Measurements from ENCODE around the gene B4GALT3.

Gene B4GALT3

DNA sequence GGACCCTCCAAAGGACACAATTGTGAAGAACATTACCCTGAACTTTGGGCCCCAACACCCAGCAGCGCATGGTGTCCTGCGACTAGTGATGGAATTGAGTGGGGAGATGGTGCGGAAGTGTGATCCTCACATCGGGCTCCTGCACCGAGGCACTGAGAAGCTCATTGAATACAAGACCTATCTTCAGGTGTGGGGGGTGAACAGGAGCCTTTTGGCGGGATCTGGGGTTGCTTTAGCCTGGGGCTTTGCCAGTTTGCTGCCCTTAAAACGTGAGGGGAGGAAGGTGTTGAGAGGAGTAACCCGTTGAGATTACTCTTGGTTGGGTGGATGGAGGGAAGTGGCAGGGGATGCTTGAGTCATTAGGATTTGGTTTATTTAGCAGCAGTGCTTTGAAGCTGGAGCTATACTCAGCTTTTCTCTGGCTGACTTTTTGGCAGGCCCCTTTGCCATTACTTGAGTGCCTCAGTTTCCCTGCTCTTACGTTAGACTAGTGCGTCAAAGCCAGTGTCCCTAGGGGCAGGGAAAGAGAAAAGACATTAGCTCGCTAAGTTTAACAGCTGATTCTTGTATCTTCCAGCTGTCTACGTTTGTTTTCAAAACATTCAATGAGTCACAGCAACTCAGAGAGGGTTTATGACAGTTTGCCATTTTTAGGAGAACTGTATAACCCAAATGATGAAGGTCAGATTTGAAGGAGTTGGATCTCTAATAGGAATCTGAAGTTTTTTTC lies 29.3 kb upstream of the B4GALT3 start:
- DNase-seq (ENCODE audit: low read depth in 2 of 3, low spot score in 2 of 3), result no peak

DNA sequence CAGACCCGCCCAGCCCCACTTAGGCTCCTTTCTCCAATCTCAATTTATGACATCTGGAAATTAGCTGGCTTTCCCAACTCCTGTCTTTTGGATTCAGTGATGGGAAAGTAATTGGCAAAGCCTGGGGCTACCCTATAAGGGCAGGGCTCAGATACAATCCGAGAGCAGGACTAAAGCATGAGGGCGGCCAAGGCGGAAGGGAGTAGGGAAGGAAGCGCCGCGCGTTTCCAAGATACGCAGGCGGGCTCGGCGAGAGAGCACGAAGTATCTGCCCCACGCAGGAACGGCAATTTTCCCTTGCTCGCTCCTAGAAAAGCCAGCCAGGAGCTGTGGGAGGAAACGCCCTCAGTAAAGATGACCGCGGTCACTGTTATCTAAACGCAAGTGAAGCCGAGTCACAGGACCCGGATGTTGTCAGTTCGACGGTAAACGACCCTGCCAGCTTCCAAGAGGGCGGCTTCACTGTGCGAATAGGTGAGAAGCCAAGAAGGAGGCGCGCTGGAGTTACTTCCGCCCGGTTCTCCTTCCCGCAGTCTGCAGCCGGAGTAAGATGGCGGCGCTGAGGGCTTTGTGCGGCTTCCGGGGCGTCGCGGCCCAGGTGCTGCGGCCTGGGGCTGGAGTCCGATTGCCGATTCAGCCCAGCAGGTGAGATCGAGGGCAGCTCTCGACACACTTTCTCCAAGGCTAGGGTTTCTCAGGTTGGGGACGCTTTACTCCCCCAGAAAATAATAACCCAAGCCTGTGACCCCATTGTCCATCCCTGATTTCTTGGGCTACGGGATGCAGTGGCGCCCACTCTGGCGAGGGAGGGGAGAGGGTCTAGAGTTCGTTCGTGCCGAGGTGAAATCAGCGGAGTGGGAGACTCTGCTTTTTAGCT lies 24.8 kb upstream of the B4GALT3 start, which contains the start of gene NDUFS2:
TSS of gene NDUFS2 (plus strand) at position 532 of the 877 bp plus-strand sequence. CDS start at position 551, 19 bp downstream.
- peak; percentile 72 to 85 (median 83) for DNase-seq (ENCODE audit: low read depth in 2 of 3, low spot score in 2 of 3)

GRCh38 chr1:161200992-161201835 lies 23.9 kb upstream of the B4GALT3 start:
- DNase-seq (ENCODE audit: low read depth in 2 of 3, low spot score in 2 of 3), result no peak

DNA sequence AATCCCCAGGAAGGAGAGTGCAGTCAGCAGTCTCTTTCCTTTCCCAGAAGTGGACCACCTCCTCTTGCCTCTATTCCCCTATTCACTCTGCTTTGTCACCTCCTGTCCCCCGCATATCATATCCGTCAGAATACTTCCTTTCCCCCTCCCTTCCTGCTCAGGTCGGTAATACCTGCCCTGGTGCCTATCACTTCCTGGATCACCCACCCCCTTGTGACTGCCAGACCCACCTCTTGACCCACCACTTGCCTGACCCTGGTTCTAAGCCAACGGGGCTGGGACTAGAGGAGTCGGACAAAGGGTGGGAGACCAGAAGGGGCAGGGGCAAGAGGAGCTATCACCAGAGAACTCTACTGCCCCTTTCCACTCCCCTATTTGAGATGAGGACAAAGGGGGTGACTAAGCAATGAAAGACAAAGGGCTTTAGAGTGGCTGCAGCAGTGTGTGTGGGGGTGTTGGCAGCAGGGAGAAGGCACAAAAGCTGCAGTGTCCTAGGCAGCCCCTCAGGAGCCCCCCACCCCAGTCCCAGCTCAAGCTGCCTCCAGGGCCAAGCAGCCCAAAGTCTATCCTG lies 23.2 kb upstream of the B4GALT3 start:
- DNase-seq (ENCODE audit: low read depth in 2 of 3, low spot score in 2 of 3), result no peak

GRCh38 chr1:161199506-161200139 lies 22.3 kb upstream of the B4GALT3 start:
- DNase-seq (ENCODE audit: low read depth in 2 of 3, low spot score in 2 of 3), result no peak

GRCh38 chr1:161198897-161199431 lies 21.7 kb upstream of the B4GALT3 start, which contains the start of gene ADAMTS4:
Gene ADAMTS4 (minus strand): TSS chr1:161199054. CDS start chr1:161198627, 427 bp downstream.
- DNase-seq (ENCODE audit: low read depth in 2 of 3, low spot score in 2 of 3), result no peak

DNA sequence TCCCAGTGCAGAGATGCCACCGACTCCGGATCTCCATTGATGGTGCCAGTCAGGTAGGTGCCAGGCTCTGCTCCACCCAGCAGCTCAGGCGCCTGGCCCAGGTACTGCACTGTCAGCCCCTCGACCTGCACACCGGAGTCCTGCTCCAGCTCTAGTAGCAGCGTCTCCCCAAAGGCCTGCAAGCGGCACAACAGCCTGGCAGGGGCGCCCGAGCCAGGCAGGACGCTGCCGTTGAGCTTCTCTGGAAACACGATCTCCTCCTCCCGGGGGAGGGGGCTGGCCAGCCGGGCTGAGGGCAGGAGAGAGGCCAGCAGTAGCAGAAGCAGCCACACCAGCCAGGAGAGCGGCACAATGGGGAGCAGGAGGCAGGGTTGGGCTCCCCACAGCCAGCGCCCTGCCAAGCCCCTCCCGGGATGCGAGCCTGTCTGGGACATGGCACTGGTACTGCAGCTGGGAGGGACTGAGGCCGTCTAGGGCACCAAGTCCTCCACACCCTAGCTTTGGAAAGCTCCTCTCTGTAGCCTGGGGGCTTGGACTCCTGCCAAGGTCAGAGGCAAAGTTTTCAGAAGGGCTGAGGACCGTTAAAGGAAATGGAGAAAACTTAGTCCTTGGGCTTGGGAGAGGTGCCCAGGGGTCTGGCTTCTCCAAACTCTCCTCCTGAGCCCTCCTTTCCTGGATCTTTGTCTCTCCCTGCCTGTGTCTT lies 21.0 kb upstream of the B4GALT3 start:
- DNase-seq (ENCODE audit: low read depth in 2 of 3, low spot score in 2 of 3), result no peak

GRCh38 chr1:161197560-161198193 lies 20.4 kb upstream of the B4GALT3 start:
- DNase-seq (ENCODE audit: low read depth in 2 of 3, low spot score in 2 of 3), result no peak

- DNase-seq (ENCODE audit: low read depth in 2 of 3, low spot score in 2 of 3), result no peak
These were observed 19.5 kb upstream of the B4GALT3 start for GRCh38 chr1:161196521-161197451.

- no peak for DNase-seq (ENCODE audit: low read depth in 2 of 3, low spot score in 2 of 3)
These were observed 18.8 kb upstream of the B4GALT3 start for GRCh38 chr1:161196111-161196510.

DNA sequence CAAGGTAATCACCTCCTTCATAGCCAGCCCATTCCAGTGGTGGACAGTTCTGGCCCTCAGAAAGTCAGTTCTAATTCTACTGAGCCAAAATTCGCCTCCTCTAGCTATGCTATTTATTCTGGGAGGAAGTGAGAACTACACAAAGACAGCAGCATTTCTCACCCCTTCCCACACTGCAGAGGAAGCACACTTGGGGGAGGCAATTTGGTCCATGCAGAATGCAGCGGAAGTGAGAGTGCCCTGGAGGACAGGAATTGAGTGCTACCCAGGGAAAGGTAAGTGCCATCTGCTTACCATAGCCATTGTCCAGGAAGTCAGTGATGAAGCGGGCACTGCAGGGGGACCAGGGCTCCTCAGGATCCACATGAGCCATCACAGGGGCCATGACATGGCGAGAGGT lies 17.9 kb upstream of the B4GALT3 start:
- no peak for DNase-seq (ENCODE audit: low read depth in 2 of 3, low spot score in 2 of 3)

- DNase-seq (ENCODE audit: low read depth in 2 of 3, low spot score in 2 of 3), result no peak
These were observed 16.4 kb upstream of the B4GALT3 start for GRCh38 chr1:161193561-161194235.

DNA sequence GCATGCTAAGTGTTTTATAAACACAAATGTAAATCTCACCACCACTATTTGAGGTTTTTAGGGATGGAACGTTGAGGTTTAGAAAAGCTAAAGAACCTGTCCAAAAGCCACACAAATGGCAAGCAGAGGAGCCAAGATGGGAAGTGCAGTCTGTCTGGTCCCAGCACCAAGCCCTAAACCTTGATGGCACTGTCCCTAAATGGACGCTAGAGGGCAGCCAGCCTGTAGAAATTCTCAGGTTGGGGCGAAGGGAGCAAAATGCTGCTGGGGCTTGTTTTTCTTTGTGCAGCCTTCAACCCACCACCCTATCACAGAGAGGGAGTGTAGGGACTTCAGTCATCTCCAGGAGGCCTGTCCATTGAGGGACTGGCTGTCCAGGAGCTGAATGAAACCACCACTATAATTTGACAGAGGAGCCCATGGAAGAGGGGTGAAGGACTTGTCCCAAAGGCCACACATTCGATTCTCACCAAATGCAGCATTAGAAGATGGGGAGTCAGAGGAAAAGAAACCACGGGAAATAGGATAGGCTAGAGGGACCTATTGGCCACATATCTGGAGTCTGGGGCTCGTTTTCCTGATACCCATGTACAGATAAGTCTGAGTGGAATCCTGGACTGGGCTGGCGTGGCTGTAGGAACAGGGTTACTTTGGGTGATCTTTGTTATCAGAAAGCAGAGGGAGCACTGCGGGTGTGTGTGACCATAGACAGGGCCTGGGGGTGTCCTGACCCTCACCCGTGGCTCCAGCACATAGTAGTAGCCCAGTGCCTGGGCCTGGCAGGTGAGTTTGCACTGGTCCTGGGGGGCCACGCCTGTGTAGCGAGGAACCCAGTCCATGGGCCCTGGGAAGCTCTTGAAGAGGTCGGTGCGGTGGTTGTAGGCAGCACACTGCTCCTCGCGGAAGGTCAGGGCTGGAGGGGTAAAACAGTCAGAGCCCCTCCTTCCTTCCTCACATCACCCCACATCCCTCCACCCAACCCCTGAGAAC lies 15.5 kb upstream of the B4GALT3 start:
- DNase-seq (ENCODE audit: low read depth in 2 of 3, low spot score in 2 of 3), result no peak

DNA sequence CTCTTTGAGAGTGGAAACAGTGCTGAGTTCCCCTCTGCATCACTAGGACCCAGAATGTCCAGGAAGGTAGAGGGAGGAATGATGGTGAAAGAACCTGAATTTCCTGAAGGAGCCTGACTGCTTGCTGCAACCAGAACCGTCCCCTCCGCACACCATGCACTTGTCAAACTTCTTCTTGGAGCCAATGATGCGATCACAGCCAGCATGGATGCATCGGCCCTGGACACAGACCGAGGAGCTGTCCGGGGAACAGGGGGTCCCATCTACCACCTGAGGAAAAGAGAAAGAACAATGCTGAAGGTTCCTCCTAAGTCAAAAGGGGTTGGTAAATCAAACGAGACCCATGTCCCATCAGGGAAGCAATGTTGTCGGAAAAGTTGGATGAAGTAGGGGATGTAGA lies 14.7 kb upstream of the B4GALT3 start:
- DNase-seq (ENCODE audit: low read depth in 2 of 3, low spot score in 2 of 3), result no peak

GRCh38 chr1:161190962-161191521 lies 13.7 kb upstream of the B4GALT3 start:
- no peak for DNase-seq (ENCODE audit: low read depth in 2 of 3, low spot score in 2 of 3)

DNA sequence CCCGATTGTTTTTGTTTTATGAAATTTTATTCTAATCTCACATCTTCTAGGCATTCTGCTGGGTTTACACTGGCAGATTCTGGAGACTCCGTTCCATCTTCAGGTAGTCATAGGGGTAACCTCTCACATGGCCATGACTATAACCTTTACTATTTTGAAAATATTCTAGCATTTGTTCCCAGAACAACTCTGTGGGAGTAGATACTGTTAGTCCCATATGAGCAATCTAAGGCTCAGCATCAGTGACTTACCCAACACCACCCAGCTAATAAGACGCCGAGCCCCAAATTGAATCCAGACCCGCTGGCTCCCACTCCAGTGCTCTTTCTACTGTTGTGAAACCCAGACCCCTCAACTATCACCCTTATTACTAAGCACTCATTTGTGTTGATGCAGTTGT lies 11.7 kb upstream of the B4GALT3 start:
- DNase-seq (ENCODE audit: low read depth in 2 of 3, low spot score in 2 of 3), result no peak
